Hematopoietic multipotent progenitor cell (in vitro differentiated cells): Measurements from ENCODE around the gene KCTD17. TPM values are rescaled to one million over a fixed set of nuclear protein-coding genes. Genes with fewer than 3 reads are reported as not detected.

Source experiments
- DNase-seq, 3 donors: peaks; one replicate each; pipeline ENCODE4 v3.0.0-alpha.2; 2011 to 2015; ENCODE audit warnings: low read depth in 2 of 3, low spot score in 2 of 3
- total RNA-seq: library from RNA; depleted of rRNA; stranded (reverse); fragments of >200 nt; gene quantifications from one replicate; pipeline ENCODE4 v1.2.3, GENCODE V29; 2012

The KCTD17 gene
- total RNA-seq: 12.9 TPM

- peak; percentile 45 to 68 (median 57) for DNase-seq
Measured at GRCh38 chr22:37051391-37052385, at the start of gene KCTD17. Gene KCTD17 (plus strand): TSS chr22:37051742. CDS start chr22:37051761, 19 bp downstream.

GRCh38 chr22:37001826-37002225 is 49.7 kb upstream of the KCTD17 start:
- DNase-seq: no peak

GRCh38 chr22:37002633-37003032 is 48.9 kb upstream of the KCTD17 start:
- DNase-seq: no peak

GRCh38 chr22:37007651-37008050 is 43.9 kb upstream of the KCTD17 start:
- DNase-seq: peak in 2 of 3 donors; percentile 31 to 65

- peak in 2 of 3 donors; percentile 58 to 83 for DNase-seq
Measured at GRCh38 chr22:37008365-37008764, 43.2 kb upstream of the KCTD17 start.

GRCh38 chr22:37009490-37009889 is 42.1 kb upstream of the KCTD17 start:
- no peak for DNase-seq

GRCh38 chr22:37010174-37010573 is 41.4 kb upstream of the KCTD17 start:
- no peak for DNase-seq

- no peak for DNase-seq
Measured at GRCh38 chr22:37010976-37011375, 40.6 kb upstream of the KCTD17 start.

GRCh38 chr22:37011472-37011871 is 40.1 kb upstream of the KCTD17 start:
- DNase-seq: no peak

- no peak for DNase-seq
Measured at GRCh38 chr22:37012262-37012904, 39.2 kb upstream of the KCTD17 start.

GRCh38 chr22:37012956-37013355 is 38.6 kb upstream of the KCTD17 start:
- no peak for DNase-seq

- no peak for DNase-seq
Measured at GRCh38 chr22:37014415-37014806, 37.1 kb upstream of the KCTD17 start.

- no peak for DNase-seq
Measured at GRCh38 chr22:37014835-37015586, 36.5 kb upstream of the KCTD17 start.

- no peak for DNase-seq
Measured at GRCh38 chr22:37015587-37015878, 36.0 kb upstream of the KCTD17 start.

GRCh38 chr22:37016134-37016910 is 35.2 kb upstream of the KCTD17 start:
- no peak for DNase-seq

GRCh38 chr22:37017356-37017755 is 34.2 kb upstream of the KCTD17 start:
- DNase-seq: no peak

GRCh38 chr22:37018086-37018814 is 33.3 kb upstream of the KCTD17 start:
- DNase-seq: no peak

- DNase-seq: no peak
Measured at GRCh38 chr22:37018815-37019308, 32.7 kb upstream of the KCTD17 start.

GRCh38 chr22:37019309-37020191 is 32.0 kb upstream of the KCTD17 start, which contains the start of the genes MPST and TST:
Gene MPST (plus strand): TSS chr22:37019742. CDS start chr22:37019837, 95 bp downstream.
Gene TST (minus strand): TSS chr22:37019447. CDS start chr22:37018732, 715 bp downstream.
- DNase-seq: peak in 2 of 3 donors; percentile 64 to 68
